GM18907 (cell line): ENCODE data around the gene TJP2.
"Not testable (repeated sequence)": the region's sequence is repeated elsewhere in the genome, so short reads cannot be mapped to it uniquely, and the experiment has no call there.

ENCODE experiments used
- ATAC-seq: cut with Tn5 transposase; IDR thresholded peaks from one replicate; pipeline ENCODE4 v1.9.1; 2021; ENCODE audit warnings: mild to moderate bottlenecking, moderate library complexity; ENCODE audit not compliant: unreplicated experiment

The TJP2 gene

GRCh38 chr9:69279084-69279731, 105.1 kb downstream of the TJP2 start:
- peak; percentile 81 for ATAC-seq

- no peak for ATAC-seq
These were observed 105.7 kb downstream of the TJP2 start for GRCh38 chr9:69279733-69280132.

DNA sequence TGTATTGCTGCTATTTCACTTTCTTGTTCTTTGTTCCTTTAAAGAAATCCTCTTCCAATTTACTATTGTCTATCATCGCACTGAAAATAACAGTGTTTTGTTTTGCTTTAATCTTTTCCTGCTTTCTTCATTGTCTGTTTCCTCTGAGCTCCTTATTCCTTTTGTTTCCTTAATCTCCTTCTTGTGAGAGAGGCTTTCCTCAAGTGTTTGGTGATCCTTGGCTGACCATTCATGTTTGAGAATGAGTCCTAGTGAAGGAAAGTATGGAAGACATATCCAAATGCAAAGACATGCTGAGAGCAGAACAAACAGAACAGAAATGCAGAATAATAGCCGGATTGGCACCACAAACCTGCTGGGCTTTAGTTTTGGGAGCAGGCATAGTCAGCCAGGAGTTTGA, 108.9 kb downstream of the TJP2 start:
- no peak for ATAC-seq

- no peak for ATAC-seq
These were observed 118.0 kb downstream of the TJP2 start for GRCh38 chr9:69292078-69292477.

GRCh38 chr9:69293156-69293555, 119.1 kb downstream of the TJP2 start:
- no peak for ATAC-seq

DNA sequence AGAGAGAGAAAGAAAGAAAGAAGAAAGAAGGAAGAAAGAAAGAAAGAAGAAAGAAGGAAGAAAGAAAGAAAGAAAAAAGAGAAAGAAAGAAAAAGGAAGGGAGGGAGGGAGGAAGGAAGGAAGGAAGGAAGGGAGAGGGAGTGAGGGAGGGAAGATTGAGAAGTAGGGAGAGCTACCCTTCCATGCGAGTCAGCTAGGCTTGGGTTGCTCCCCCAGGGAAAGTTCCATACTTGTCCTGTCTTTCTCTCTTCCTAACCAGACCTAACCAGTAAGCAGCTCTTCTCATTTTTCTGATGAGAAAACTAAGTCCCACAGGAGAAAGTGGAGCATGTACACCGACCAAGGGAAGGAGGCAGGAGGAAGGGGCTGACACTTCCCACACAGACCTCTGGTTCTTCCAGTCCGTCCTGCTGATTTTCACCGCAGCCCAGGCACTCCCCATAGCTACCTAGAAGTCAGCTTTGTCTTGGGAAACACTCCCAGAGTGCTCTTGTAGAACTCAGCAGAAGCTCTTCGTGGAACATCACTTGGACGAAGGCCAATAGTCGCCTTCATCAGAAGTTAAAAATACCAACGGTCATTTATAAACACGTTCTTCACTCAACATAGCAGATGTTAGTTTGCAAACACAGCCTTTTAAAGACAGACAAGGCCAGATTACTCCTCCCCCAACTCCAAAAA, 121.9 kb downstream of the TJP2 start:
- no peak for ATAC-seq

DNA sequence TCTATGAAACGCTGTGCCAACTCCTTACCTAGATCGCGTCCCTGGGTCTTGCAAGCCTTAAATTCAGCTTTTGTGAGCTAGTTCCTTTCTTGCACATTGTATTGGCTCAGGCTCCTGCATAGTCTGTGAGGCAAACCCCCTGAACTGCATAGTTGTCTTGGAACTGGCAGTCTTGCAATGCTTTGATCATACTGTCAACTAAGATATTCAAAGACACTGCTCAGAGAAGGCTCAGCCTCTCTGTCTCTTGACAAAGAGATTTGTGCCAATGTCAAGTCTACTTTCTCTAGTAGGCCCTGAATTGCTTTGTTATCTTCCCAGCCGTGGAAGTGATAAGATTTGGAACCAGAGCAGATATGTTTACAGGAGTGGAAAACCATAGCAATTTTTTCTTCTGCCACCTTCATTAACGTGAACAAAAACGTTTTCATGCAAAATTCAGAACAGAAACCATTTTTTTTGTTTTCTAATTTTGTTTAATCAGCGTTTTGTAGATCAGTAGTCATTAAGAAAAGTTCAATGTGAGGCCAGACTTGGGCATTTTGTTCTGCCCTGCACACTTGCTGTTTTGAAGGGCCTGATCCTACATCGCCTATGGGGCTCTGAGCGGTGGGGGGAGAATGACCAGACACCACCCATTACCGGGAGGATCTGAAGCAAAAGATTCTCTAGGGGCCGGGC, 123.4 kb downstream of the TJP2 start:
- no peak for ATAC-seq

GRCh38 chr9:69299315-69299714, 125.2 kb downstream of the TJP2 start:
- no peak for ATAC-seq

DNA sequence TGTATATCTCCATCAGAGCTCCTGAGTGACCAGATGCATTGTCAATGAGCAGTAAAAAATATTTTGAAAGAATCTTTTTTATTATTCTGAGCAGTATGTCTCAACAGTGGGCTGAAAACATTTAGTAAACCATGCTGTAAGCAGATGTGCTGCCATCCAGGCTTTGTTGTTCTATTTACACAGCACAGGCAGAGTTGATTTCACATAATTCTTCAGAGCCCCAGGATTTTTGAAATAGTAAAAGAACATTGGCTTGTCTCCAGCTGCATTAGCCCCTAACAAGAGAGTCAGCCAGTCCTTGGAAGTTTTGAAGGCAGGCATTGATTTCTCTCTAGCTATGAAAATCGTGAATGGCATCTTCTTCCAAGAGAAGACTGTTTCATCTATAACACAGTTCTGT, 125.7 kb downstream of the TJP2 start:
- no peak for ATAC-seq

DNA sequence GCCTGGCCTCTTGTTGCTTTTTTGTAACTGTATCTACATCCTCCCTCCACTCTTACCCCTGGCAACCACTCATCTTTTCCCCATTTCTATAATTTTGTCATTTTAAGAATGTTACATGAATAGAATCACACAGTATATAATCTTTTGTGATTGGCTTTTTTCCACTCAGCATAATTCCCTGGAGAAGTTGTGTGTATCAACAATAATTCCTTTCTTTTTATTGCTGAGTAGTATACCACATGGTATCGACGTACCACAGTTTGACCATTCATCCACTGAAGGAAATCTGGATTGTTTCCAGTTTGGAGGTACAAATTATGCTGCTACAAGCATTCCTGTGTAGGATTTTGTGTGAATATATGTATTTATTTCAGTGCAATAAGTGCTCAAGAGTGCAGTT, 129.3 kb downstream of the TJP2 start:
- ATAC-seq = no peak

GRCh38 chr9:69306895-69307445, 132.9 kb downstream of the TJP2 start:
- ATAC-seq = not testable (repeated sequence)

- ATAC-seq = no peak
These were observed 133.5 kb downstream of the TJP2 start for GRCh38 chr9:69307446-69308205.

DNA sequence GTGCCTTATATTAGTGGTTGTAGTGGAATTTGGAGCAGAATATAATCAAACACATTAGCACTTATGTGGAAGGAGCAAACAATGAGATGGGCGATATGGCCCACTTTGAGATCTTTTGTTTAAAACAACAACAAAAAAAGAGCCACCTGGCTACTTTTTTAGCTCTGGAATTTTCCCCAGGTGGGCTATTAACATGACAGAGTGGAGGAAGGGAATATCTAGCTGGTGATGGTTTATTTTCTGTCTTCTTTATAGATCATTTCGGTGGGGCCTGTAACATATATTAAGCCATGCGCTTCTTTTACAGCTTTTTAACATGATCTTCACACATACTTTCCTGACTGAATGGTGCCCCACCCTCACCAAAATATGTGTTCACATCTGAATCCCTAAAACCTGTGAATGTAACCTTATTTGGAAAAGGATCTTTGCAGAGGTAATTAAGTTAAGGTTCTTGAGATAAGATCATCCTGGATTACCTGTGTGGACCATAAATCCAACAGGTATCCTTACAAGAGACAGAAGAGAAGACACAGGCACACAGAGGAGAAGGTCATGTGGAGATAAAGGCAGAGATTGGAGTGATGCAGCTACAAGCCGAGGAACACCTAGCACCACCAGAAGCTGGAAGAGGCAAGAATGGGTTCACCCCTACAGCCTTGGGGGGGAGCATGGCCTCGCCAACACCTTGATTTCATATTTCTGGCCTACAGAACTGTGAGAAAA, 134.3 kb downstream of the TJP2 start:
- no peak for ATAC-seq

- no peak for ATAC-seq
These were observed 139.1 kb downstream of the TJP2 start for GRCh38 chr9:69313175-69313574.

DNA sequence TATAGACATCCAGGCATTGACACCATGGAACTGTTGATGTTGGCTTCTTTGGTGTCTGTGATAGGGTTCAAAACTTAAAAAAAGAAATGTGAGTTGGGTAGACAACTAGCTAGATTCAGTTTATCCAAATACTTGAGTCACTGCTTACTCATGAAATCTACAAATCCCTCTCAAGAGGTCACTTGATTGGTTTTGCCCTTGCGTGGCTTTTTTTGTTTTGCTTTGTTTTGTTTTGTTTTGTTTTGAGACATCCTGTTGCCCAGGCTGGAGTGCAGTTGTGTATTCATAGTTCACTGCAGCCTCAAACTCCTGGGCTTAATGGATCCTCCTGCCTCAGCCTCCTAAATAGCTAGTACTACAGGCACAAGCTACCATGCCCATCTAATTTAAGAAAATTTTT, 140.5 kb downstream of the TJP2 start:
- ATAC-seq = no peak

DNA sequence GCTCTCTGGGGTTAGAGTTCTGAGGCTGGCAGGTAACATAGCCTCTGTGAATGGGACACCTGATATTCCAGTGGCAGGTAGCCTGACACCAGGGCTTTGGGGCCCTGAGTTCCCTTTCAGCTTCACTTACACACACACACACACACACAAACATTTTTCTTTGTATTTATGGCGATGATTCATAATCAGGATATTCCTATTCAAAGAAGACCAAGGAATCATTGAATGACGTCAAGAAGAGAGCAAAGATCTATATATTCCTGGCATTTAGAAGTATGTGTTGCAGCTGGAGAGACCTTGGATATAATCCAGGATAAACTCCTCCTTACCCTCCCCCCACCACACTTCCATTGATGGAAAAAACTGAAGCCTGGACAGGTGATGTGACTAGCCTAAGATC, 143.0 kb downstream of the TJP2 start:
- no peak for ATAC-seq

DNA sequence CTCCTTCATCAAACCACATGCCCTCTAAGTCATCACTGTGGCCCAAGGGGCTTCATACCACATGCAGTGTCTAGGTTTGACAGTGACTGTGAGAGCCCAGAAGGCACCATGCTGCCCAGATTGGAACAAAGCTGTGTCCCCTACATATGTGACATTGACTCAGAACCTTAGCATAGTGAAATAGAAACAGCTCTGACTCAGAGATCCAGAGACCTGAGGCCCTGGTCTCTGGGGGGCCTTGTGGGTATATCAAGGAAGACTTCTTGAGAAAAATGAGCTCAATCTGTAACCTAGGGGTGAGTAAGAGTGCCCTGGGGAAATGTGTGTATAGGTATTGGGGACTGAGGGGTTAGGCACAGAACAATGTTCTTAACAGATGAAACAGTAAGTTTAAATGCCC, 143.8 kb downstream of the TJP2 start:
- ATAC-seq = peak; percentile 98

GRCh38 chr9:69319324-69320025, 145.4 kb downstream of the TJP2 start:
- no peak for ATAC-seq

DNA sequence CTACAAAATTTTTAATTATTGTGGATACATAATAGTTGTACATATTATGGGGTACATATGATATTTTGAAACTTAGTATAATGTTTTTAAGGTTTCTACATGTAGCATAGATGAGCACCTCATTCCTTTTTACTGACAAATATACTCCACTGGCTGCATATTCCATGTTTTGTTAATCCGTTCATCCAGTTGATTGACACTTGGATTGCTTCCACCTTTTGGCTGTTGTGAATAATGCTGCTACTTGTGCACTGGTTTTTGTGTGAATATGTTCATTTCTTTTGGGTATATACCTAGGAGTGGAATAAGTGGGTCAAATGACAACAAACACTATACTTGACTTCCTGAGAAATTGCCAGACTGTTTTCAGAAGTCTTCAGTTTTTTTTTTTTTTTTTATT, 148.2 kb downstream of the TJP2 start:
- ATAC-seq = no peak

GRCh38 chr9:69323861-69324260, 149.8 kb downstream of the TJP2 start:
- ATAC-seq = no peak
